ENCODE data around the gene MEGF6. TPM values are rescaled to one million over a fixed set of nuclear protein-coding genes. Genes with fewer than 3 reads are reported as not detected.

MEGF6 gene
- total RNA-seq, 2 donors from 2014 or later: 273 to 304 TPM

- H3K4me1 ChIP-seq (ENCODE audit: control insufficient read depth in 1 of 2, low read depth in 2 of 2): no peaks in the 10 kb centered on the region
- H3K27ac ChIP-seq: no peak overlapping the region
- H3K36me3 ChIP-seq: no peaks in the 10 kb centered on the region
- H3K4me3 ChIP-seq: no peak overlapping the region
- H3K27me3 ChIP-seq (replicated peaks; ENCODE audit: insufficient read depth): no peaks in the 10 kb centered on the region
- no peak for DNase-seq (ENCODE audit: low spot score)
- TF ChIP-seq CTCF (IDR thresholded peaks at IDR 0.05): no peak
- ATAC-seq (ENCODE audit: insufficient number of reproducible peaks, low FRiP score, low read depth): no peak
- no peaks in the 10 kb centered on the region for H3K9me3 ChIP-seq
Observed at GRCh38 chr1:3463891-3464648, 147.2 kb downstream of the MEGF6 start.

GRCh38 chr1:3463408-3463863 lies 147.9 kb downstream of the MEGF6 start:
- Histone ChIP-seq H3K9me3 (no peaks in the 10 kb centered on the region), H3K36me3 (no peaks in the 10 kb centered on the region), H3K4me3 (no peak overlapping the region), H3K4me1 (ENCODE audit: control insufficient read depth in 1 of 2, low read depth in 2 of 2) (no peaks in the 10 kb centered on the region), H3K27ac (no peak overlapping the region), H3K27me3 (replicated peaks; ENCODE audit: insufficient read depth) (no peaks in the 10 kb centered on the region)
- DNase-seq (ENCODE audit: low spot score) (no peak), ATAC-seq (ENCODE audit: insufficient number of reproducible peaks, low FRiP score, low read depth) (no peak)
- no peak for TF ChIP-seq CTCF (IDR thresholded peaks at IDR 0.05)

GRCh38 chr1:3463013-3463385 lies 148.3 kb downstream of the MEGF6 start:
- DNase-seq (ENCODE audit: low spot score) (no peak), ATAC-seq (ENCODE audit: insufficient number of reproducible peaks, low FRiP score, low read depth) (no peak)
- Histone ChIP-seq H3K27me3 (replicated peaks; ENCODE audit: insufficient read depth) (no peaks in the 10 kb centered on the region), H3K9me3 (no peaks in the 10 kb centered on the region), H3K4me3 (no peak overlapping the region), H3K27ac (no peak overlapping the region), H3K4me1 (ENCODE audit: control insufficient read depth in 1 of 2, low read depth in 2 of 2) (no peaks in the 10 kb centered on the region), H3K36me3 (no peaks in the 10 kb centered on the region)
- TF ChIP-seq CTCF (IDR thresholded peaks at IDR 0.05): no peak

- TF ChIP-seq CTCF (IDR thresholded peaks at IDR 0.05): no peak
- no peaks in the 10 kb centered on the region for H3K36me3 ChIP-seq
- H3K27ac ChIP-seq: no peak overlapping the region
- H3K27me3 ChIP-seq (replicated peaks; ENCODE audit: insufficient read depth): no peaks in the 10 kb centered on the region
- no peaks in the 10 kb centered on the region for H3K9me3 ChIP-seq
- DNase-seq (ENCODE audit: low spot score) (no peak), ATAC-seq (ENCODE audit: insufficient number of reproducible peaks, low FRiP score, low read depth) (no peak)
- H3K4me3 ChIP-seq: no peak overlapping the region
- no peaks in the 10 kb centered on the region for H3K4me1 ChIP-seq (ENCODE audit: control insufficient read depth in 1 of 2, low read depth in 2 of 2)
Observed at GRCh38 chr1:3462356-3463012, 148.8 kb downstream of the MEGF6 start.

GRCh38 chr1:3461934-3462275 lies 149.4 kb downstream of the MEGF6 start:
- TF ChIP-seq CTCF (IDR thresholded peaks at IDR 0.05): no peak
- no peaks in the 10 kb centered on the region for H3K9me3 ChIP-seq
- H3K27me3 ChIP-seq (replicated peaks; ENCODE audit: insufficient read depth): no peaks in the 10 kb centered on the region
- H3K27ac ChIP-seq: no peak overlapping the region
- no peak for ATAC-seq (ENCODE audit: insufficient number of reproducible peaks, low FRiP score, low read depth)
- no peak for DNase-seq (ENCODE audit: low spot score)
- no peak overlapping the region for H3K4me3 ChIP-seq
- H3K36me3 ChIP-seq: no peaks in the 10 kb centered on the region
- no peaks in the 10 kb centered on the region for H3K4me1 ChIP-seq (ENCODE audit: control insufficient read depth in 1 of 2, low read depth in 2 of 2)

Data from thoracic aorta (tissue), 2 donors.